ENCODE measurements around the gene TNFAIP8L2.

DNA sequence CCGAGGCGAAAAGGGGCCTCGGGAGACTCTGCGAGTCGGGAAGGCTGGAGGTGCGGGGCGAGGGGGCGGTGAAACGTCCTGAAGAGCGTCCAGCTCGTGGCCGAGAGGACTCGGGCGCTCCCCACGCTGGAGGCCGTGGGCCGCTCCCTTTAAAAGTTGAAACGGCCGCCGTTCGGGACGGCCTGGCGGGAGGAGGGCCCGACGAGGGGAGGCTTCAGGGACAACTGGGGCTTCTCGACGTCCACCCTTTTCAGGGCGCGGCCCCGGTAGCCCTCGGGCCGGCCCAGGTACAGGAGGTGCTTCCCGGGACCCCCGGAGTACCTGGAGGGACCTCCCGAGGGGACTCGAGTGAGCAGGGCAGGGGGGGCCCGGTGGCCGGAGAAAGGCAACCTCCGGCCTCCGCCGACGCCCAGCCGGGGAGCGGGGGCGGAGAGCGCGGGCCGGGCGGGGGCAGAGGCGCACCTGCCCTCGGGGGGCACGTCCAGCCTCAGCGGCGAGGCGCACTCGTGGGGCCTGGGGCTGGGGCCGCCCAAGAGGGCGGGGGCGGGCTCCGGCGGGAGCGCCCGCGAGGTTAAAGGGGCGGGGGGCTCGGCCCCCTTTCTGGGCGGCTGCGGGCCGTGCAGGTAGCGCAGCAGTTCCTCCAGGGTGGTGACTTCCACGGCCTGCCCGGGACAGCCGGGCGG lies 24.0 kb upstream of the TNFAIP8L2 start:
- TF ChIP-seq POLR2A (IDR thresholded peaks at IDR 0.05): no peak
- TF ChIP-seq, protein P1, sequence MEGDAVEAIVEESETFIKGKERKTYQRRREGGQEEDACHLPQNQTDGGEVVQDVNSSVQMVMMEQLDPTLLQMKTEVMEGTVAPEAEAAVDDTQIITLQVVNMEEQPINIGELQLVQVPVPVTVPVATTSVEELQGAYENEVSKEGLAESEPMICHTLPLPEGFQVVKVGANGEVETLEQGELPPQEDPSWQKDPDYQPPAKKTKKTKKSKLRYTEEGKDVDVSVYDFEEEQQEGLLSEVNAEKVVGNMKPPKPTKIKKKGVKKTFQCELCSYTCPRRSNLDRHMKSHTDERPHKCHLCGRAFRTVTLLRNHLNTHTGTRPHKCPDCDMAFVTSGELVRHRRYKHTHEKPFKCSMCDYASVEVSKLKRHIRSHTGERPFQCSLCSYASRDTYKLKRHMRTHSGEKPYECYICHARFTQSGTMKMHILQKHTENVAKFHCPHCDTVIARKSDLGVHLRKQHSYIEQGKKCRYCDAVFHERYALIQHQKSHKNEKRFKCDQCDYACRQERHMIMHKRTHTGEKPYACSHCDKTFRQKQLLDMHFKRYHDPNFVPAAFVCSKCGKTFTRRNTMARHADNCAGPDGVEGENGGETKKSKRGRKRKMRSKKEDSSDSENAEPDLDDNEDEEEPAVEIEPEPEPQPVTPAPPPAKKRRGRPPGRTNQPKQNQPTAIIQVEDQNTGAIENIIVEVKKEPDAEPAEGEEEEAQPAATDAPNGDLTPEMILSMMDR (IDR thresholded peaks at IDR 0.05): no peak
- no peak for TF ChIP-seq POLR2AphosphoS5 (IDR thresholded peaks at IDR 0.05; ENCODE audit: insufficient read depth in 1 of 2, low read depth in 1 of 2)
